HEK293 (cell line): Measurements from ENCODE around the gene AP1S1.

ENCODE experiments used
- HOXC10 ChIP-seq: sonication (generic); formaldehyde crosslinking; IDR thresholded peaks from 2 replicates; pipeline ENCODE4 v1.8.1; 2023; ENCODE audit warnings: mild to moderate bottlenecking, missing genetic modification reagents
- PRDM10 ChIP-seq: fragments of 450-650 bp; formaldehyde crosslinking; IDR thresholded peaks from 2 replicates; pipeline ENCODE4 v1.5.1; 2016; ENCODE audit warnings: missing biosample characterization, missing genetic modification characterization
- PRDM2 ChIP-seq: fragments of 450-650 bp; formaldehyde crosslinking; IDR thresholded peaks from 2 replicates; pipeline ENCODE4 v1.5.1; 2016; ENCODE audit warnings: missing biosample characterization, missing genetic modification characterization, borderline replicate concordance
- SCRT2 ChIP-seq: fragments of 450-650 bp; formaldehyde crosslinking; IDR thresholded peaks from 2 replicates; pipeline ENCODE4 v1.5.1; 2016; ENCODE audit warnings: missing biosample characterization, missing genetic modification characterization
- TCF7L2 ChIP-seq: IDR thresholded peaks from 2 replicates; pipeline ENCODE4 v1.6.1; 2011; ENCODE audit warnings: low read depth, mild to moderate bottlenecking, inconsistent platforms, low read length, moderate library complexity, borderline replicate concordance
- YY2 ChIP-seq: fragments of 450-650 bp; formaldehyde crosslinking; IDR thresholded peaks from 2 replicates; pipeline ENCODE4 v1.5.1; 2016; ENCODE audit warnings: missing biosample characterization, missing genetic modification characterization
- ZBTB1 ChIP-seq: fragments of 450-650 bp; formaldehyde crosslinking; IDR thresholded peaks from 2 replicates; pipeline ENCODE4 v1.5.1; 2016; ENCODE audit warnings: missing biosample characterization, missing genetic modification characterization
- ZBTB10 ChIP-seq: fragments of 450-650 bp; formaldehyde crosslinking; IDR thresholded peaks from 2 replicates; pipeline ENCODE4 v1.5.1; 2016; ENCODE audit warnings: missing biosample characterization, missing genetic modification characterization
- ZEB2 ChIP-seq: fragments of 450-650 bp; formaldehyde crosslinking; IDR thresholded peaks from 2 replicates; pipeline ENCODE4 v1.5.1; 2016; ENCODE audit warnings: missing biosample characterization, missing genetic modification characterization
- ZFP37 ChIP-seq: fragments of 450-650 bp; formaldehyde crosslinking; IDR thresholded peaks from 2 replicates; pipeline ENCODE4 v1.5.1; 2016; ENCODE audit warnings: missing biosample characterization, missing genetic modification characterization
- ZNF155 ChIP-seq: fragments of 450-650 bp; formaldehyde crosslinking; IDR thresholded peaks from 2 replicates; pipeline ENCODE4 v1.5.1; 2016; ENCODE audit warnings: missing biosample characterization, missing genetic modification characterization
- ZNF184 ChIP-seq: fragments of 450-650 bp; IDR thresholded peaks from 2 replicates; pipeline ENCODE4 v1.5.1; 2018; ENCODE audit warnings: missing biosample characterization, mild to moderate bottlenecking, missing genetic modification characterization
- ZNF221 ChIP-seq: fragments of 450-650 bp; formaldehyde crosslinking; IDR thresholded peaks from 2 replicates; pipeline ENCODE4 v1.5.1; 2017; ENCODE audit warnings: missing biosample characterization, missing genetic modification characterization, borderline replicate concordance
- ZNF223 ChIP-seq: fragments of 450-650 bp; formaldehyde crosslinking; IDR thresholded peaks from 2 replicates; pipeline ENCODE4 v1.5.1; 2016; ENCODE audit warnings: missing biosample characterization, missing genetic modification characterization
- ZNF26 ChIP-seq: fragments of 450-650 bp; formaldehyde crosslinking; IDR thresholded peaks from 2 replicates; pipeline ENCODE4 v1.5.1; 2016; ENCODE audit warnings: missing biosample characterization, missing genetic modification characterization
- ZNF324 ChIP-seq: fragments of 450-650 bp; formaldehyde crosslinking; IDR thresholded peaks from 2 replicates; pipeline ENCODE4 v1.5.1; 2016; ENCODE audit warnings: missing biosample characterization, missing genetic modification characterization
- ZNF350 ChIP-seq: fragments of 450-650 bp; formaldehyde crosslinking; IDR thresholded peaks from 2 replicates; pipeline ENCODE4 v1.5.0; 2017; ENCODE audit warnings: missing biosample characterization, mild to moderate bottlenecking, missing genetic modification characterization
- ZNF37A ChIP-seq: fragments of 450-650 bp; IDR thresholded peaks from 2 replicates; pipeline ENCODE4 v1.5.1; 2018; ENCODE audit warnings: missing biosample characterization, missing genetic modification characterization
- ZNF391 ChIP-seq: fragments of 450-650 bp; formaldehyde crosslinking; IDR thresholded peaks from 2 replicates; pipeline ENCODE4 v1.5.1; 2016; ENCODE audit warnings: low read depth, missing biosample characterization, missing genetic modification characterization, borderline replicate concordance
- ZNF433 ChIP-seq: fragments of 450-650 bp; formaldehyde crosslinking; IDR thresholded peaks from 2 replicates; pipeline ENCODE4 v1.5.1; 2016; ENCODE audit warnings: missing biosample characterization, missing genetic modification characterization, low read depth
- ZNF521 ChIP-seq: fragments of 450-650 bp; formaldehyde crosslinking; IDR thresholded peaks from 2 replicates; pipeline ENCODE4 v1.5.1; 2017; ENCODE audit warnings: missing biosample characterization, mild to moderate bottlenecking, missing genetic modification characterization
- ZNF558 ChIP-seq: fragments of 450-650 bp; formaldehyde crosslinking; IDR thresholded peaks from 2 replicates; pipeline ENCODE4 v1.5.1; 2016; ENCODE audit warnings: missing biosample characterization, missing genetic modification characterization
- ZNF701 ChIP-seq: fragments of 450-650 bp; formaldehyde crosslinking; IDR thresholded peaks from 2 replicates; pipeline ENCODE4 v1.5.1; 2016; ENCODE audit warnings: missing biosample characterization, missing genetic modification characterization
- ZNF704 ChIP-seq: fragments of 450-650 bp; formaldehyde crosslinking; IDR thresholded peaks from 2 replicates; pipeline ENCODE4 v1.5.1; 2016; ENCODE audit warnings: missing biosample characterization, missing genetic modification characterization
- ZNF707 ChIP-seq: fragments of 450-650 bp; formaldehyde crosslinking; IDR thresholded peaks from 2 replicates; pipeline ENCODE4 v1.5.1; 2016; ENCODE audit warnings: missing biosample characterization, missing genetic modification characterization
- ZNF747 ChIP-seq: fragments of 450-650 bp; formaldehyde crosslinking; IDR thresholded peaks from 2 replicates; pipeline ENCODE4 v1.5.1; 2016; ENCODE audit warnings: missing biosample characterization, missing genetic modification characterization

Gene AP1S1

GRCh38 chr7:101138213-101138870 is 15.9 kb upstream of the AP1S1 start (continued):
- TF ChIP-seq PRDM2 (no peak), ZNF704 (tag by site-specific recombination) (no peak), ZNF701 (tag by site-specific recombination) (no peak), ZEB2 (peak; percentile 97), ZFP37 (peak; percentile 78; the same call in 1 of the 2 replicates), ZBTB1 (tag by site-specific recombination) (0 out of 2 replicates have a peak, but pooled peaks have one; percentile 41), ZNF37A (tag by site-specific recombination) (no peak), ZNF521 (tag by site-specific recombination) (no peak), SCRT2 (tag by site-specific recombination) (peak; percentile 37; the same call in 1 of the 2 replicates), ZNF184 (tag by site-specific recombination) (peak; percentile 73), PRDM10 (tag by site-specific recombination) (peak; percentile 63), ZBTB10 (peak; percentile 100), ZNF707 (tag by site-specific recombination) (no peak), ZNF747 (tag by site-specific recombination) (no peak), ZNF391 (tag by site-specific recombination) (peak; percentile 94), ZNF223 (no peak), ZNF221 (tag by site-specific recombination) (no peak), HOXC10 (CRISPR knock-in tag) (no peak), ZNF433 (tag by site-specific recombination) (no peak), ZNF155 (no peak), YY2 (tag by site-specific recombination) (no peak), ZNF324 (tag by site-specific recombination) (peak; percentile 98), ZNF26 (tag by site-specific recombination) (no peak), TCF7L2 (no peak), ZNF558 (tag by site-specific recombination) (peak; percentile 89), ZNF350 (tag by site-specific recombination) (no peak)
